GM18873 (cell line): ENCODE results near the gene HDGFL3.
"Not testable (repeated sequence)": the region's sequence is repeated elsewhere in the genome, so short reads cannot be mapped to it uniquely, and the experiment has no call there.

Experiments
- ATAC-seq: cut with Tn5 transposase; IDR thresholded peaks from one replicate; pipeline ENCODE4 v1.9.1; 2021; ENCODE audit warnings: mild to moderate bottlenecking, moderate library complexity, moderate number of reproducible peaks; ENCODE audit not compliant: unreplicated experiment, low FRiP score

HDGFL3 gene

GRCh38 chr15:83198476-83198875 is 9.1 kb downstream of the HDGFL3 start:
- no peak for ATAC-seq

GRCh38 chr15:83194528-83194927 is 13.1 kb downstream of the HDGFL3 start:
- ATAC-seq, result no peak

GRCh38 chr15:83193721-83194120 is 13.9 kb downstream of the HDGFL3 start:
- no peak for ATAC-seq

GRCh38 chr15:83192742-83193141 is 14.9 kb downstream of the HDGFL3 start:
- ATAC-seq, result no peak

GRCh38 chr15:83190450-83190849 is 17.2 kb downstream of the HDGFL3 start:
- ATAC-seq, result no peak

- no peak for ATAC-seq
Measured at GRCh38 chr15:83185561-83185960, 22.1 kb downstream of the HDGFL3 start.

GRCh38 chr15:83178869-83179325 is 28.7 kb downstream of the HDGFL3 start:
- no peak for ATAC-seq

- ATAC-seq, result no peak
Measured at GRCh38 chr15:83178390-83178789, 29.2 kb downstream of the HDGFL3 start.

GRCh38 chr15:83174891-83175290 is 32.7 kb downstream of the HDGFL3 start:
- ATAC-seq, result no peak

- no peak for ATAC-seq
Measured at GRCh38 chr15:83170474-83171165, 37.0 kb downstream of the HDGFL3 start.

GRCh38 chr15:83169576-83169975 is 38.0 kb downstream of the HDGFL3 start:
- not testable (repeated sequence) for ATAC-seq

- ATAC-seq, result no peak
Measured at GRCh38 chr15:83166830-83167229, 40.8 kb downstream of the HDGFL3 start.

- ATAC-seq, result no peak
Measured at GRCh38 chr15:83166218-83166617, 41.4 kb downstream of the HDGFL3 start.

GRCh38 chr15:83164771-83165404 is 42.7 kb downstream of the HDGFL3 start:
- ATAC-seq, result no peak

GRCh38 chr15:83164111-83164770 is 43.4 kb downstream of the HDGFL3 start:
- no peak for ATAC-seq

- ATAC-seq, result no peak
Measured at GRCh38 chr15:83163032-83163431, 44.6 kb downstream of the HDGFL3 start.

GRCh38 chr15:83160741-83161140 is 46.9 kb downstream of the HDGFL3 start:
- ATAC-seq, result no peak

- no peak for ATAC-seq
Measured at GRCh38 chr15:83158393-83158792, 49.2 kb downstream of the HDGFL3 start.

- no peak for ATAC-seq
Measured at GRCh38 chr15:83155942-83156341, 51.7 kb downstream of the HDGFL3 start.

GRCh38 chr15:83153288-83153687 is 54.3 kb downstream of the HDGFL3 start:
- ATAC-seq, result no peak

GRCh38 chr15:83144771-83145170 is 62.9 kb downstream of the HDGFL3 start:
- ATAC-seq, result no peak

GRCh38 chr15:83142151-83142550 is 65.5 kb downstream of the HDGFL3 start:
- not testable (repeated sequence) for ATAC-seq
